Right lobe of liver (tissue), 6 donors: Measurements from ENCODE around the gene MUS81. TPM values are rescaled to one million over a fixed set of nuclear protein-coding genes. Genes with fewer than 3 reads are reported as not detected.

Experiments
- ATAC-seq, 4 donors: fragments of 200-7000 bp; cut with Tn5 transposase; one replicate each; pipeline ENCODE4 v1.9.1; 2020; ENCODE audit warnings: mild to moderate bottlenecking in 4 of 4, moderate library complexity in 4 of 4
- DNase-seq, 3 donors: peaks; one replicate each; pipeline ENCODE4 v3.0.0-alpha.2; 2020
- H3K27ac ChIP-seq, 3 donors: fragments of 200-600 bp; one replicate each; pipeline ENCODE4 v1.8.0; 2022
- H3K27me3 ChIP-seq, 2 donors: fragments of 200-600 bp; one replicate each; pipeline ENCODE4 v1.8.0; 2022
- H3K36me3 ChIP-seq, 4 donors: fragments of 200-600 bp; sonication (generic) in 1 of 4; one replicate each; pipeline versions ENCODE4 v1.5.1 to v1.8.0; 2017 to 2022; ENCODE audit warnings: control low read depth in 1 of 4
- H3K4me1 ChIP-seq, 4 donors: fragments of 200-600 bp; sonication (generic) in 1 of 4; one replicate each; pipeline versions ENCODE4 v1.5.1 to v1.8.0; 2017 to 2022; ENCODE audit warnings: control low read depth in 1 of 4
- H3K4me3 ChIP-seq, 3 donors: fragments of 200-600 bp; one replicate each; pipeline ENCODE4 v1.8.0; 2022
- H3K9me3 ChIP-seq, 4 donors: fragments of 200-600 bp; sonication (generic) in 1 of 4; one replicate each; pipeline versions ENCODE4 v1.5.1 to v1.8.0; 2017 to 2022; ENCODE audit warnings: control low read depth in 1 of 4
- CTCF ChIP-seq, 4 donors: fragments of 200-600 bp in 3 of 4; fragments of 450-650 bp in 1 of 4; IDR thresholded peaks; one replicate each; pipeline versions ENCODE4 v1.5.1 to v1.8.0; 2016 to 2022; ENCODE audit warnings: antibody characterized with exemption in 4 of 4, mild to moderate bottlenecking in 2 of 4
- POLR2A ChIP-seq: fragments of 450-650 bp; IDR thresholded peaks from one replicate; pipeline ENCODE4 v1.6.1; 2017; ENCODE audit warnings: antibody characterized with exemption, mild to moderate bottlenecking
- WGBS: methylation state at CpG from one replicate; pipeline ENCODE4 v1.1.6; 2018; ENCODE audit warnings: low coverage, low lambda C conversion rate; ENCODE audit not compliant: insufficient coverage; ENCODE audit errors: missing lambda C conversion rate; 5-methylcytosine and 5-hydroxymethylcytosine counted together
- intact Hi-C, 2 donors: fragments of 100-400 bp; cut with DNase I; formaldehyde crosslinking; loops; one replicate each; pipeline versions ENCODE4 v1.11.2 to v1.14.1; 2022
- total RNA-seq, 6 experiments: library from RNA; depleted of rRNA in 2 of 6; stranded (reverse); fragments of >200 nt in 2 of 6; fragmentation: NEBNext Ultra II Directional in 3 of 6; extraction: Animal tissue kit (Norgen Biotek cat#: 25700) in 3 of 6; gene quantifications; one replicate each; pipeline versions ENCODE4 v1.1.0 to v1.2.4, GENCODE V29; 2016 to 2023
- donor health status: DM: no; HTN: yes; CAD: no.
- donor health status: DM: no; HTN: no; CAD: no.
- donor health status: DM: no; HTN: no; CAD: no.
- donor health status: DM: no; HTN: yes; CAD: no.
- donor health status: DM: no; HTN: yes; CAD: no.

The MUS81 gene
- total RNA-seq, 6 experiments from 2014 or later: 14.0 to 25.6 (median 19.7) TPM

GRCh38 chr11:65886826-65887722 lies 26.8 kb downstream of the MUS81 start:
- Histone ChIP-seq H3K36me3 (peaks cover 0 to 11% (median 0%) of the 10 kb centered on the region in 4 donors), H3K4me1 (peaks cover 0 to 32% (median 8%) of the 10 kb centered on the region in 4 donors), H3K9me3 (no peaks in the 10 kb centered on the region), H3K27ac (peak overlapping the region in 1 of 3 donors; percentile 88), H3K27me3 (no peaks in the 10 kb centered on the region), H3K4me3 (peak overlapping the region in 2 of 3 donors; percentile 73 to 80)
- TF ChIP-seq POLR2A: no peak
- no peak for TF ChIP-seq CTCF (IDR thresholded peaks at IDR 0.05)
- ATAC-seq (no peak), DNase-seq (no peak)
- 78% methylated on average over 10 of the region's 14 CpGs for WGBS
- intact Hi-C loops: loop anchor here (10.0 kb wide), 1 partner anchor 98 kb away; no protein-coding TSS in a partner anchor

GRCh38 chr11:65887723-65888162 lies 27.5 kb downstream of the MUS81 start:
- intact Hi-C loops: loop anchor here (10.0 kb wide), 1 partner anchor 97 kb away; no protein-coding TSS in a partner anchor
- H3K27me3 ChIP-seq: no peaks in the 10 kb centered on the region
- H3K27ac ChIP-seq: peak overlapping the region; percentile 81 to 88 (median 85)
- H3K4me3 ChIP-seq: peak overlapping the region; percentile 73 to 89 (median 80)
- DNase-seq (no peak), ATAC-seq (no peak)
- TF ChIP-seq POLR2A: no peak
- TF ChIP-seq CTCF (IDR thresholded peaks at IDR 0.05): no peak
- peaks cover 0 to 11% (median 0%) of the 10 kb centered on the region in 4 donors for H3K36me3 ChIP-seq
- peaks cover 0 to 32% (median 8%) of the 10 kb centered on the region in 4 donors for H3K4me1 ChIP-seq
- H3K9me3 ChIP-seq: no peaks in the 10 kb centered on the region
- 15% methylated on average over 5 of the region's 23 CpGs for WGBS

GRCh38 chr11:65888163-65888814 lies 28.1 kb downstream of the MUS81 start, which contains the start of gene FIBP:
FIBP (minus strand) TSS chr11:65888471; CDS start chr11:65888418, 53 bp downstream.
- intact Hi-C loops: loop anchor here (10.0 kb wide), 1 partner anchor 97 kb away; no protein-coding TSS in a partner anchor

More at GRCh38 chr11:65888163-65888814, 28.1 kb downstream of the MUS81 start, which contains the start of gene FIBP:
- no peaks in the 10 kb centered on the region for H3K9me3 ChIP-seq
- DNase-seq (peak; percentile 98 to 99 (median 98)), ATAC-seq (peak; percentile 82 to 90 (median 86))
- H3K4me3 ChIP-seq: peak within 1 kb of the TSS; percentile 73 to 89 (median 80)
- 0% methylated on average over 7 of the region's 57 CpGs for WGBS
- peak within 1 kb of the TSS; percentile 81 to 88 (median 85) for H3K27ac ChIP-seq
- H3K27me3 ChIP-seq: no peaks in the 10 kb centered on the region
- peaks cover 0 to 32% (median 8%) of the 10 kb centered on the region in 4 donors for H3K4me1 ChIP-seq
- TF ChIP-seq CTCF (IDR thresholded peaks at IDR 0.05) (peak; percentile 79 to 88 (median 81)), POLR2A (peak; percentile 91)
- peaks cover 0 to 11% (median 0%) of the 10 kb centered on the region in 4 donors for H3K36me3 ChIP-seq
